GM18861 (cell line): Measurements from ENCODE around the gene USP1.
A peak's percentile ranks its signal among the peaks of the same experiment; 100 is the strongest.

Source experiments
- ATAC-seq: cut with Tn5 transposase; IDR thresholded peaks from one replicate; pipeline ENCODE4 v1.9.1; 2021; ENCODE audit not compliant: unreplicated experiment

Gene USP1

DNA sequence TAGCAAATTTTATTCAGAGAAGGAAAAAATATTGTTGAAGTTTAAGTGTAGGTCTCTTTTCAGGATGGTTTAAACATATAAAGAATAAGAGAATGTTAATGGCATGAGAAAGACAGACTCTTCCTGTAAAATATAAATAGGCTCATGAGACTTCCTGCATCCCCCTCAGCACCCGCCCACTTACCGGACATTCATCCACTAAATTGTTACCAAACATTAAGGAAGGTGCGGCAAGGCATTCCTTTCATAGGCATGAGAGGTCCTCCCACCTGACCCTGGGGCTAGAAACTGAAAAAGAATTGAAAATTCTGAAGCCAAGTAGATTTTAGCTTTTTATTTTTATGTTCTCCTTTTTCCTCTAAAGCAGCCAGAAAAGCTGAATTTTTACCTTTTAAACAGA is 10.6 kb upstream of the USP1 start:
- ATAC-seq = no peak

- ATAC-seq = no peak
Measured at GRCh38 chr1:62426794-62427193, 10.1 kb upstream of the USP1 start.

- ATAC-seq = no peak
Measured at GRCh38 chr1:62428351-62428750, 8.5 kb upstream of the USP1 start.

DNA sequence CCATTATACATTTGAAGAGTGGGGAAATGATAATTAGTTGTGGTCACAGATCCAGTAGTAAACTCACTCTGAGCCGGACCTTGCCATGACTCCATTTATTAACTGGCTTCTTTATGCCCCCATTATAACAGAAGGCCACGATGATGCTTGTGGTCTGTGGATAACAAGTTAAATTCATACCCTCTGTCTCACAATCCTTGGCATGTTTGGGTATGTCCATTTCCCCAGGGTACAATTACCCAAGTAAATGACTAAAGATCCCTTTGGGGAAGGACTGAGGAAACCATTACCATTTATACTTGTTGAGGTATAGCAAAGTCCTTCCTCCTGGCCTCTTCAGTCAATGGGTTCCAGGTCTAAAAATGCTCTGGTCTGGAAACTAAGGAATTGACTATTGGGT is 7.3 kb upstream of the USP1 start:
- ATAC-seq = no peak

- no peak for ATAC-seq
Measured at GRCh38 chr1:62433861-62434617, 2.8 kb upstream of the USP1 start.

DNA sequence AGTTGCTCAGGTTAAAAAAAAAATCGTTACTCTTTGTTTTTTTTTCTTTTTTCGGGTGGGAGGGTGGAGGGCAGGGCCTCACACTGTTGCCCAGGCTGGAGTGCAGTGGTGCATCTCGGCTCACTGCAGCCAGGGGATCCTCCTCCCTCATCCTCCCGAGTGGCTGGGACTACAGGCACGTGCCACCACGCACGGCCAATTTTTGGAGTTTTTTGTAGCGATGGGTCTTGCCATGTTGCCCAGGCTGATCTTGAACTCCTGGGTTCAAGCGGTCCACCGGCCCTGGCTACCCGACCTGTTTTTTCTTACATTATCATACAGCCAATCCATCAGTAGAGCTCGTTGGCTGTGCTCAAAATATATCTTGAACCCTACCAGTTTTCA is 2.2 kb upstream of the USP1 start:
- no peak for ATAC-seq

DNA sequence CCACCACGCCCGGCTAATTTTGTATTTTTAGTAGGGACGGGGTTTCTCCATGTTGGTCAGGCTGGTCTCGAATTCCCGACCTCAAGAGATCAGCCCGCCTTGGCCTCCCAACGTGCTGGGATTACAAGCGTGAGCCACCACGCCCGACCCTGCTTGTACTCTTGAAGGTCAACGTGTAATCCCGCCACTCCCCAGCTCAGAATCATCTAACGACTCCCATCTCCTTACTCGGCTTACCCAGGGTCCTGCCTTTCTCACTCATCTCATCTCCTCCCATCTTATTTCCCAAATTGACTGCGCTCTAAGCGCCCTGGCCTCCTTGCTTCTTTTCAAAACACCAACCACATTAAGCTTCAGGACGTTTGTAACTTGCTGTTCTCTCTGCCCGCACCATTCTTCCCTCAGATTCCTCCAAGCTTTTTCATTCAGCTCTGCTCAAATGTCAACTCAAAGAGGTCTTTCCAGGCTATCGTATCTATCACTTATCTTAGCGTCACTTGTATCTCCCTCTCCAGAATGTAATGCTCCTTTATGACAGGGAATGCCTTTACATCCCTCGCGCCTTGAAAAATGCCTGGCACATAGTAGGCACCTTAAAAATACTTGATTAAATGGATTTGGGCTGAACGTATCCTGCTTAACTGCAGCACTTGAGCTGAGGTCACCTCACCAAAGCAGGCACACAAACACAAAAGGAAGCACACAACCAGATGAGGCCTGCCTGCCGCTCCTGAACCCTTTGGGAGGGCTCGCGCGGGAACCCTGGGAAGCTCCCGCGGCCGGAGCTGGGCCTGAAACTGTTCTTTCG is 1.4 kb upstream of the USP1 start:
- no peak for ATAC-seq

- no peak for ATAC-seq
Measured at GRCh38 chr1:62436039-62436465, 797 bp upstream of the USP1 start.

- ATAC-seq = peak; percentile 0
Measured at GRCh38 chr1:62437273-62437940, 558 bp downstream of the USP1 start.

DNA sequence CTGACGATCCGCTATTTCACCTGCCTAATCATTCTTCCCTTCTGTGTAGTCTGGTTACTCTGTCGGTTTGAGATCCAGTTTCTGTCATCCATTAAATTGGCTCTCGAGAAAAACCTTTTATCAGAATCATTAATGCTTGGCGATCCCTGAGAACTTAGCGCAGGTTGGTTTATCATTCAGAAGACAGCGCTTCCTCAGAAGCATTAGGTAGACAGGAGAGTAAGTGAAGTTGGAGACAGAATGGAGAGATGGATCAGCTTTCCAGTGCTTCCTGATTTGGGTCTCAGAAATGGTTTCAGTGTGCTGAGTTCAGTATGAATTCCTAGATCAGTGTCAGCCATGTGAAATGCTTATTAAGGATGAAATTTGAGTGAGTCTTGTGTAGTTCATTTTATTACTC is 1.3 kb downstream of the USP1 start:
- ATAC-seq = no peak

DNA sequence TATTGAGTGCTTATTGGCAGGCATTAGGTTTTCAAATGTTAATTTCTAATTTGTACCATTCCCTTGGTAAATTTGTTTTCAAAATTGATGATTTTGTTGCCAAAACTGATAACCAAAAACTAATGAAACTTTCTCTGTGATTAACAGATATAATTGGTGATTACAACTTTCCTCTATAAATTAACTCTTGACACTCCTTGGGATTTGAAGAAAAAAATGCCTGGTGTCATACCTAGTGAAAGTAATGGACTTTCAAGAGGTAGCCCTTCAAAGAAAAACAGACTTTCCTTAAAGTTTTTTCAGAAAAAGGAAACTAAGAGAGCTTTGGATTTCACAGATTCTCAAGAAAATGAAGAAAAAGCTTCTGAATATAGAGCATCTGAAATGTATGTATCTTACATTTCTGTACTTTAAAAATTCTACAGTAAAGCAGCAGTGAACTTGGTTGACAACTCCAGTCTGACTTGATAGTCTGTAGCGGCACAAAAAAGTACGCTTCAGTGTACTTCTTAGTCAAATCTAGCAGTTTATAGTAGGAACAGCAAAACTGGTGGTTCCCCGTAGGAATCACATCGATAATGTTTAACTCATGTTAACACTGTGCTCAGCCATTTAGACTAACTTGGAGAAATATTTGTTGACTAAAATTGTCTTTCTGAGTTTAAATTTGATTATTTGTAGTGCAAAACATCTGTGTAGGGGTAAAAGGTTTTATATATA is 3.0 kb downstream of the USP1 start:
- ATAC-seq = peak; percentile 39

DNA sequence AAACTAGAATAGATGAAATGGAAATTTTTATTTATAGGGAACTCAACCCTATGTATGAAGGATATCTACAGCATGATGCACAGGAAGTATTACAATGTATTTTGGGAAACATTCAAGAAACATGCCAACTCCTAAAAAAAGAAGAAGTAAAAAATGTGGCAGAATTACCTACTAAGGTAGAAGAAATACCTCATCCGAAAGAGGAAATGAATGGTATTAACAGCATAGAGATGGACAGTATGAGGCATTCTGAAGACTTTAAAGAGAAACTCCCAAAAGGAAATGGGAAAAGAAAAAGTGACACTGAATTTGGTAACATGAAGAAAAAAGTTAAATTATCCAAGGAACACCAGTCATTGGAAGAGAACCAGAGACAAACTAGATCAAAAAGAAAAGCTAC is 7.9 kb downstream of the USP1 start:
- no peak for ATAC-seq

DNA sequence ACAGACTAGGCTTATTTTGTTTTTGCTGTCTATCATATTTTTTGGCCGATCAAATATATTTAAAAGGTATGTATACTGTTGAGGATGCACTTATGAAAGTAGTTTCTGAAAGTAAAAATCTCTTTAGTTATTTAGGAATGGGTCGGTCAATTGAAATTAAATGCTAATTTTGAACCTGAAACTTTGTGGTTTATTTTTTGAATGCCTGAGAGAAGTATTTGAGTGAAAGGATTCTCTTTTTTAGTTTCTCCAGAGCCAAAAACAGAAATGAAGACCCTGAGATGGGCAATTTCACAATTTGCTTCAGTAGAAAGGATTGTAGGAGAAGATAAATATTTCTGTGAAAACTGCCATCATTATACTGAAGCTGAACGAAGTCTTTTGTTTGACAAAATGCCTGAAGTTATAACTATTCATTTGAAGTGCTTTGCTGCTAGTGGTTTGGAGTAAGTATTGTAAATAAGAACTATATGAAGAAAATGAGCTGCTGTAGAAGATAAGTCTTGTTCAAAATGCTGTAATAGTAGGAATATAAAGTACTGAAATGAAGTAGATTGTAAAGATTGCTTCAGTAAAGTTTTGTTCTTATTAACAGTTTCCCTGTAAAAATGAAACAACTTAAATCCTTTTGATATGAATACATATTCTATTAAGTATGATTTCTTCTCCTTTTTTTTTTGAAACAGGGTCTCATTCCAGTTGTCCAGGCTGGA is 11.5 kb downstream of the USP1 start:
- no peak for ATAC-seq

DNA sequence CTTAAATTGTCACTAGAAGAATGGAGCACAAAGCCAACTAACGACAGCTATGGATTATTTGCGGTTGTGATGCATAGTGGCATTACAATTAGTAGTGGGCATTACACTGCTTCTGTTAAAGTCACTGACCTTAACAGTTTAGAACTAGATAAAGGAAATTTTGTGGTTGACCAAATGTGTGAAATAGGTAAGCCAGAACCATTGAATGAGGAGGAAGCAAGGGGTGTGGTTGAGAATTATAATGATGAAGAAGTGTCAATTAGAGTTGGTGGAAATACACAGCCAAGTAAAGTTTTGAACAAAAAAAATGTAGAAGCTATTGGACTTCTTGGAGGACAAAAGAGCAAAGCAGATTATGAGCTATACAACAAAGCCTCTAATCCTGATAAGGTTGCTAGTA is 13.5 kb downstream of the USP1 start:
- no peak for ATAC-seq

DNA sequence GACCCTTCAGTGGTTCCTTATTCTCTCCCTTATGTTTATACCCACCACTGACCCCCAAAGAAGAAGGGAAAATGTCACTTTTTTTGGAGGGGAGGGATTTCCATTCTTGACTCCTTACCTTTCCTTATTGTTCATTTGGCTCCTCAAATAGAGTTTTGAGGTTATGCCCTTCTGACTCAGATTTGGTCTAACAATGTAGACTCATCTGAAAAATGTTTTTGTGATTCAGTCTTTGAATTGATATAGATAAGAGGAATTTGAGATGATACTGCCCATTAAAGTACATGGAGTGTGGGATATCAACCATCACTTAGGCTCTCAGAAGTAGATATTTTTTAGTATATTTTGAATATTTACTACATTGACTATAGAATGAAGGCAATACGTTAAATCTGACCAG is 16.1 kb downstream of the USP1 start:
- ATAC-seq = no peak

DNA sequence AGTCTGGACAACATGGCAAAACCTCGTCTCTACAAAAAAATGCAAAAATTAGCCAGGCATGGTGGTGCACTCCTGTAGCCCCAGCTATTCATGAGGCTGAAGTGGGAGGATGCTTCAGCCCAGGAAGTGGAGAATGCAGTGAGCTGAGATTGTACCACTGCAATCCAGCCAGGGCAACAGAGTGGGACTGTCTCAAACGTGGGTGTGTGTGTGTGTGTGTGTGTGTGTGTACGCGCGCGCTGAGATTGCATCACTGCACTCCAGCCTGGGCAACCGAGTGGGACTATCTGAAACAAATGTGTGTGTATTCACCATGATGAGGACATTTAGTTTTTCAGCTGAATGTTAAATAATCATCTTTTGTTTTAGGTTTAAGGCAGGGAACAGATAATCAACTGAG is 21.1 kb downstream of the USP1 start:
- ATAC-seq = no peak

GRCh38 chr1:62462370-62462769 is 25.5 kb downstream of the USP1 start:
- ATAC-seq = no peak

- ATAC-seq = no peak
Measured at GRCh38 chr1:62467092-62467491, 30.2 kb downstream of the USP1 start.

GRCh38 chr1:62476525-62477219 is 39.8 kb downstream of the USP1 start:
- no peak for ATAC-seq

DNA sequence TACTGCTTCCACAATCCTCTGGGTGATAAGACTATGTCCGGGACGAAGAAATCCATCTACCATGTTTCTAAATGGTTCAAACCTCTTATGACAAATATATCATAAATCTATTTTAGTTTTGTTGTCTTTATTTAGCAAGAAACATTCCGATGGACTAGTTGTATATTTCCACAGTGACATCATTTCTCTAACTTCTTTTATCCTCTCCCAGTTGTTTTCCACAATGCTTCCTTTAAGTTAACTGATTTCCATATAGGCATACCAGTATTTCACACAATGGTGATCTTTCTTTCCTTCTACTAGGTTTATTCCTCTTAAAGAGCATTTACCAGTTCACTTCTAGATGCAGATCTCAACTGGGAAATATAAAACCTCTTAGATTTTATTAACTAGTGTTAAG is 44.8 kb downstream of the USP1 start:
- ATAC-seq = no peak
